Panc1 (cell line): ENCODE results near the gene MYO18A. TPM values are rescaled to one million over a fixed set of nuclear protein-coding genes. Genes with fewer than 3 reads are reported as not detected.

Experiments used
- ATAC-seq: fragments of 200-7000 bp; cut with Tn5 transposase; 2 replicates; pipeline ENCODE4 v1.9.1; 2020; ENCODE audit warnings: mild to moderate bottlenecking, moderate library complexity
- BruUV-seq: library from RNA; stranded (reverse); fragments of 400-500 nt; replicated peaks from 2 replicates; lab custom pipeline; 2021; lab: Mats Ljungman, UMichigan
- CTCF ChIA-PET: fragments of 300-600 bp; sonication (Branson Sonifier 250); formaldehyde crosslinking; loops from one replicate; lab custom pipeline; 2022; ENCODE audit warnings: antibody characterized with exemption; lab: Charles Lee
- POLR2A ChIA-PET: fragments of 300-600 bp; sonication (Branson Sonifier 250); formaldehyde crosslinking; loops from one replicate; lab custom pipeline; 2022; ENCODE audit warnings: antibody characterized with exemption; lab: Charles Lee
- DNase-seq: peaks from one replicate; pipeline ENCODE4 v3.0.0-alpha.2; 2010; ENCODE audit warnings: low read depth, low spot score
- H3K27ac ChIP-seq: 2 replicates; pipeline ENCODE4 v1.5.1; 2011; ENCODE audit warnings: mild to moderate bottlenecking, low read length, inconsistent platforms
- H3K27me3 ChIP-seq: fragments of 200-500 bp; sonication (Bioruptor generic); 2 replicates; pipeline ENCODE4 v1.6.0; 2014; ENCODE audit warnings: low read length, inconsistent platforms; ENCODE audit not compliant: control insufficient read depth, insufficient read depth
- H3K36me3 ChIP-seq: fragments of 200-500 bp; sonication (Bioruptor generic); 2 replicates; pipeline ENCODE4 v1.5.1; 2014; ENCODE audit warnings: inconsistent platforms, mild to moderate bottlenecking, low read length, moderate library complexity; ENCODE audit not compliant: control insufficient read depth, insufficient read depth
- H3K4me1 ChIP-seq: 2 replicates; pipeline ENCODE4 v1.5.1; 2011; ENCODE audit warnings: inconsistent platforms, mild to moderate bottlenecking, low read length, moderate library complexity; ENCODE audit not compliant: control insufficient read depth, insufficient read depth
- H3K4me3 ChIP-seq, 2 experiments: 2 replicates each; pipeline ENCODE4 v1.5.1; 2011 to 2012; ENCODE audit warnings: low read depth in 2 of 2, low read length in 2 of 2, mild to moderate bottlenecking in 2 of 2, inconsistent platforms in 1 of 2, moderate library complexity in 1 of 2
- H3K9me3 ChIP-seq: fragments of 200-500 bp; sonication (Bioruptor generic); 2 replicates; pipeline ENCODE4 v1.5.1; 2014; ENCODE audit warnings: low read depth, mild to moderate bottlenecking, inconsistent platforms, low read length, moderate library complexity; ENCODE audit not compliant: control insufficient read depth, insufficient read depth
- CTCF ChIP-seq: fragments of 450-650 bp; IDR thresholded peaks from 2 replicates; pipeline ENCODE4 v1.5.1; 2017; ENCODE audit warnings: mild to moderate bottlenecking
- POLR2AphosphoS5 ChIP-seq: IDR thresholded peaks from 2 replicates; pipeline ENCODE4 v1.6.1; 2012; ENCODE audit warnings: mild to moderate bottlenecking, low read depth, low read length, moderate library complexity
- REST ChIP-seq, 2 experiments: IDR thresholded peaks; 2 replicates each; pipeline ENCODE4 v1.6.1; 2011 to 2012; ENCODE audit warnings: low read depth in 2 of 2, control low read depth in 1 of 2, low read length in 1 of 2, mild to moderate bottlenecking in 1 of 2, moderate library complexity in 1 of 2; ENCODE audit not compliant: insufficient read depth in 1 of 2
- SIN3A ChIP-seq: IDR thresholded peaks from 2 replicates; pipeline ENCODE4 v1.6.1; 2012; ENCODE audit warnings: low read depth, mild to moderate bottlenecking, low read length, moderate library complexity, borderline replicate concordance; ENCODE audit not compliant: insufficient read depth
- TCF7L2 ChIP-seq: IDR thresholded peaks from 2 replicates; pipeline ENCODE4 v1.6.1; 2011; ENCODE audit warnings: mild to moderate bottlenecking, low read depth, low read length, inconsistent platforms
- in situ Hi-C: cut with HindIII; loops from 2 replicates; pipeline ENCODE4 v1.10.0; 2016; ENCODE audit warnings: low sequenced_read_pairs, low pct_unique_long_range_greater_than_20kb
- intact Hi-C: fragments of 100-400 bp; cut with micrococcal nuclease; formaldehyde crosslinking; loops from one replicate; pipeline ENCODE4 v1.10.0; 2022; ENCODE audit not compliant: unreplicated experiment
- total RNA-seq: library from RNA; stranded (reverse); gene quantifications from one replicate; pipeline ENCODE4 v1.2.1, GENCODE V29; 2021; ENCODE audit not compliant: unreplicated experiment

Gene MYO18A
- total RNA-seq, 1 experiment from 2014 or later = 108 TPM

DNA sequence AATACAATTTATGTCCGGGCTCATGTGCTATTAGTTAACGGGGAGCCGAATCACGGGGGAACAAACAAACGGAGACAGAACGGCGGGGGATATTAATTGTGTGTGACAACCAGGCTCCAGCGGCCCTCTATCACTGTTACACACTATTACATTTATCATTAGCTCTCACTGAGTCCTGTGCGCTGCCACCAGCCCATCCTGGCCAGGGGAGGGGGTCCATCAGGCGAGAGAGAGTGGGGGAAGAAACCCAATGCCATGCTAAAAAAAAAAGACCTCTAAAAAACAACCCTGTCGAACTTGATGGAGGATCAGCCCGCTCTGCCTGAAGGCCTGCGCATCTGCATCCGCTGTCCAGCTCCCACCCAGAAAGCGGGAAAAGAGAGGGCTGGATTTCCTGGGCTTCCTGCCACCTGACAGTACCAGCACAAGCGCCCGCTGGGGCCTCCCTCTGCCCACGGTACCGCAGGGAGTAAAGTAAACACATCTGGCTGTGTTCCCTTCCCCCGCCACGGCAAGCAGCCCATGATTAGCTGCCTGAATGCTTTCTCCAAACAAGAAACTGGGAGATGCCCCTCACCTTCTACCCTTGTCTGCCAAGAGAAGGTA is 95.6 kb downstream of the MYO18A start:
- POLR2A ChIA-PET = interaction anchor here (0.5 to 0.7 kb wide), 2 partner anchors 44 to 1159 kb away, joined by 4 to 7 read pairs; no protein-coding TSS in a partner anchor
- Histone ChIP-seq H3K27ac (no peak overlapping the region), H3K9me3 (no peaks in the 10 kb centered on the region), H3K4me1 (no peaks in the 10 kb centered on the region), H3K36me3 (peaks cover 4% of the 10 kb centered on the region; the same call in 1 of the 2 replicates), H3K4me3 (no peak overlapping the region), H3K27me3 (no peaks in the 10 kb centered on the region)
- intact Hi-C loops = no loop called here
- TF ChIP-seq TCF7L2 (no peak), SIN3A (no peak), CTCF (no peak), REST (IDR thresholded peaks at IDR 0.05; ENCODE audit: insufficient read depth in 1 of 2, low read depth in 2 of 2, low read length in 1 of 2) (no peak), POLR2AphosphoS5 (no peak)
- ATAC-seq (no peak), DNase-seq (no peak)
- CTCF ChIA-PET = interaction anchor here (0.7 kb wide), 1 partner anchor 121 kb away, joined by 3 read pairs; no protein-coding TSS in a partner anchor
- BruUV-seq = no TSS peak
- in situ Hi-C loops = no loop called here

DNA sequence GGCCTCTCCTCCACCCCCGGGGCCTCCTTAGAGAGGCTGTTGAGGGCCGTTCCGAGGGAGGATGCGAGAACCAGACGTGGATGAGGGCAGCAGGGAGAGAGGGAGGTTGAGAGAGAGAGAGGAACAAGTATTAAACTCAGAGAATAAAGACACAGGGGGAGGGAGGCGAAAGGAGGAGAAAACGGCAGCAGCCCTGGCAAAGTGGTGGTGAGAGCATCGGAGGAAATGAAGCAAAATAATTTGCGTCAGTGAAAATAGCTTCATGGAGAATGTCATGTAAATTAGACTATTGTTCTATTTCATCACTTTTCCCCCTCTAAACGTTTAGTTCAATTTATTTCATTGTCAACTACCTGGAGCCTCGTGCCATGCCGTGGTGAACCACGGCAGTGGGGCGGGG is 99.2 kb downstream of the MYO18A start:
- ATAC-seq (no peak), DNase-seq (no peak)
- Histone ChIP-seq H3K9me3 (no peaks in the 10 kb centered on the region), H3K27ac (no peak overlapping the region), H3K4me1 (no peaks in the 10 kb centered on the region), H3K27me3 (no peaks in the 10 kb centered on the region), H3K36me3 (peaks cover 5% of the 10 kb centered on the region), H3K4me3 (no peak overlapping the region)
- POLR2A ChIA-PET = no interaction called here
- TF ChIP-seq POLR2AphosphoS5 (no peak), SIN3A (no peak), CTCF (no peak), REST (IDR thresholded peaks at IDR 0.05; ENCODE audit: insufficient read depth in 1 of 2, low read depth in 2 of 2, low read length in 1 of 2) (no peak), TCF7L2 (no peak)
- BruUV-seq = no TSS peak
- in situ Hi-C loops = no loop called here
- intact Hi-C loops = no loop called here
- CTCF ChIA-PET = no interaction called here
